Breast epithelium (tissue), 4 donors: ENCODE measurements around the gene HIPK2. TPM values are rescaled to one million over a fixed set of nuclear protein-coding genes. Genes with fewer than 3 reads are reported as not detected.
"Not testable (repeated sequence)": the region's sequence is repeated elsewhere in the genome, so short reads cannot be mapped to it uniquely, and the experiment has no call there.

Source experiments
- DNase-seq, 2 donors: peaks; one replicate each; pipeline ENCODE4 v3.0.0-alpha.2; 2019; ENCODE audit warnings: low spot score in 2 of 2
- H3K27ac ChIP-seq, 2 donors: fragments of 200-600 bp; sonication (generic) in 1 of 2; one replicate each; pipeline ENCODE4 v1.5.1; 2016 to 2019; ENCODE audit warnings: mild to moderate bottlenecking in 1 of 2
- H3K27me3 ChIP-seq, 2 donors: fragments of 200-600 bp; sonication (generic) in 1 of 2; one replicate each; pipeline versions ENCODE4 v1.5.1 to v1.6.0; 2017 to 2019; ENCODE audit warnings: control low read depth in 1 of 2, mild to moderate bottlenecking in 1 of 2
- H3K36me3 ChIP-seq: fragments of 200-600 bp; one replicate; pipeline ENCODE4 v1.5.1; 2019
- H3K4me1 ChIP-seq, 2 donors: fragments of 200-600 bp; sonication (generic); one replicate each; pipeline ENCODE4 v1.5.1; 2016 to 2019; ENCODE audit warnings: control low read depth in 1 of 2
- H3K4me3 ChIP-seq, 3 donors: fragments of 200-600 bp; sonication (generic); 1 replicate in 2 of 3; 2 replicates in 1 of 3; pipeline ENCODE4 v1.5.1; 2016 to 2019; ENCODE audit warnings: mild to moderate bottlenecking in 3 of 3, moderate library complexity in 2 of 3
- H3K9me3 ChIP-seq, 2 donors: fragments of 200-600 bp; sonication (generic) in 1 of 2; one replicate each; pipeline ENCODE4 v1.5.1; 2016 to 2019; ENCODE audit warnings: control low read depth in 1 of 2
- POLR2A ChIP-seq: fragments of 450-650 bp; IDR thresholded peaks from one replicate; pipeline ENCODE4 v1.6.1; 2016; ENCODE audit warnings: antibody characterized with exemption, mild to moderate bottlenecking, moderate library complexity
- POLR2AphosphoS5 ChIP-seq, 3 donors: sonication (generic); formaldehyde crosslinking; IDR thresholded peaks; one replicate each; pipeline ENCODE4 v1.6.1; 2017; ENCODE audit warnings: antibody characterized with exemption in 3 of 3
- intact Hi-C: fragments of 100-400 bp; cut with DNase I; formaldehyde crosslinking; loops from one replicate; pipeline ENCODE4 v1.15.1; 2023; ENCODE audit warnings: low total_unique reads
- total RNA-seq, 3 donors: library from RNA; depleted of rRNA; stranded (reverse); fragments of >200 nt; gene quantifications; one replicate each; pipeline ENCODE4 v1.1.0, GENCODE V29; 2016
- TF ChIP-seq, protein P1 (sequence below), 3 donors: fragments of 450-650 bp; IDR thresholded peaks; one replicate each; pipeline ENCODE4 v1.5.1; 2016 to 2017; ENCODE audit warnings: antibody characterized with exemption in 3 of 3, mild to moderate bottlenecking in 3 of 3, moderate library complexity in 3 of 3

HIPK2 gene
- total RNA-seq, 3 donors from 2014 or later: 26.4 to 31.8 (median 31.1) TPM

DNA sequence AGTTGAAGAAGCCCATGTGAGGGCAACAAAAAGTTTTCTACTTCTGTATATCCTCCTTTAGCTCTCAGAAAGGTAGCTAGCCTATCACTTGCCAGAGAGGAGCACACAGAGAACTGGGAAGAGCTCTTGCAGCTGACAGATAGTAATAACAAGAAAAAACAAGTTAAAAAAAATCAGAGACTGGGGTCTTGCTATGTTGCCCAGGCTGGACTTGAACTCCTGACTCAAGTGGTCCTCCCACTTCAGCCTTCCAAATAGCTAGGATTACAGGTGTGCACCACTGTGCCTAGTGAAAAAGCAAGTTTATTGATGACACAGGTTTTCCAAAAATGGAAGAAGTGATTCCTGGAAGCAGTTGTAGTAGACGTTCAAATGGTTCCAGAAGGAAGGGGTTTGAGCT, 160.7 kb downstream of the HIPK2 start:
- intact Hi-C loops: no loop called here
- Histone ChIP-seq H3K9me3 (no peaks in the 10 kb centered on the region), H3K27me3 (no peaks in the 10 kb centered on the region), H3K4me1 (no peaks in the 10 kb centered on the region), H3K27ac (no peak overlapping the region), H3K4me3 (no peak overlapping the region), H3K36me3 (peaks cover 8% of the 10 kb centered on the region)
- TF ChIP-seq, protein P1, sequence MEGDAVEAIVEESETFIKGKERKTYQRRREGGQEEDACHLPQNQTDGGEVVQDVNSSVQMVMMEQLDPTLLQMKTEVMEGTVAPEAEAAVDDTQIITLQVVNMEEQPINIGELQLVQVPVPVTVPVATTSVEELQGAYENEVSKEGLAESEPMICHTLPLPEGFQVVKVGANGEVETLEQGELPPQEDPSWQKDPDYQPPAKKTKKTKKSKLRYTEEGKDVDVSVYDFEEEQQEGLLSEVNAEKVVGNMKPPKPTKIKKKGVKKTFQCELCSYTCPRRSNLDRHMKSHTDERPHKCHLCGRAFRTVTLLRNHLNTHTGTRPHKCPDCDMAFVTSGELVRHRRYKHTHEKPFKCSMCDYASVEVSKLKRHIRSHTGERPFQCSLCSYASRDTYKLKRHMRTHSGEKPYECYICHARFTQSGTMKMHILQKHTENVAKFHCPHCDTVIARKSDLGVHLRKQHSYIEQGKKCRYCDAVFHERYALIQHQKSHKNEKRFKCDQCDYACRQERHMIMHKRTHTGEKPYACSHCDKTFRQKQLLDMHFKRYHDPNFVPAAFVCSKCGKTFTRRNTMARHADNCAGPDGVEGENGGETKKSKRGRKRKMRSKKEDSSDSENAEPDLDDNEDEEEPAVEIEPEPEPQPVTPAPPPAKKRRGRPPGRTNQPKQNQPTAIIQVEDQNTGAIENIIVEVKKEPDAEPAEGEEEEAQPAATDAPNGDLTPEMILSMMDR (IDR thresholded peaks at IDR 0.05): no peak
- no peak for DNase-seq

DNA sequence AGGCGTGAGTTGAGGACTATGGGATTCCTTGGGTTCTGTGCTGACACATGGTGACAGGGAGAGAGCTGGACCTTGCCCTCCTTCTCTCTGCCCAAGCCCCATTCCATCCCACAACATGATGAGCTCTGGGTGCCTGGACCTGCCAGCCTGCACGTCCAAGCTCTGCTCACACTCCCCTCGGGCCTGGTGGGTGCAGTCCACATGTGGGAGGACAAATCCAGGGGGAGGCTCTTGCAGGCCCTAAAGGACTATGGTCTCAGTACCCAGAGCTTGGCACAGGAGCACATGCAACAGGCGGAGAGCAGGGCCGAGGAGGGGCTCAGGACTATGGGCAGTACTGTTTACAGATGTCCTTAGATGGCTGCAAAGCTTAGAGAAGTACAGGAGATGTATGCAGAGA, 162.9 kb downstream of the HIPK2 start:
- Histone ChIP-seq H3K27ac (no peak overlapping the region), H3K27me3 (no peaks in the 10 kb centered on the region), H3K9me3 (no peaks in the 10 kb centered on the region), H3K36me3 (peaks cover 16% of the 10 kb centered on the region), H3K4me3 (no peak overlapping the region), H3K4me1 (no peaks in the 10 kb centered on the region)
- TF ChIP-seq POLR2A: no peak
- TF ChIP-seq POLR2AphosphoS5 (IDR thresholded peaks at IDR 0.05): no peak
- TF ChIP-seq, protein P1 (IDR thresholded peaks at IDR 0.05): no peak
- intact Hi-C loops: no loop called here
- DNase-seq: no peak

DNA sequence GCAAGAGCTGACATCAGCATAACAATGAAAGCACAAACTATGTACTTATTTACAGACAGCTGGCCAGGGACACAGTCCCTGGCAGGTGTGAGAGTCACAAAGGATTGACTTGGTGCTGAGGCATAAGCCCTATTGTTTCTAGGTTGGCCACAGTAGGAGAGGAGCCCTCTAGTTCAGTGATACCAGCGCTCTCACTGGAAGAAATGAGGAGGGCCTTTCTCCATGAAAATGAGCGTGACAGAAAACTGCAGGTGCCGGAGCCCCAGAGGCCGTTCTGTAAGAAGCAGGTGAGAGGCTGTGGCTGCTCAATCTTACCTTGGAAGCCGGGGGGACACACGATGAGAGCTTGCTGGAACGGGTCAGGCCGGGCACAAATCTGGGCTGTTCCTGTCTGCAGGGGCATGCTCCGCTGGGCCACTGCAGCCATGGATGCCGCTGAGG, 163.8 kb downstream of the HIPK2 start:
- peaks cover 16% of the 10 kb centered on the region for H3K36me3 ChIP-seq
- no peak overlapping the region for H3K27ac ChIP-seq
- H3K9me3 ChIP-seq: no peaks in the 10 kb centered on the region
- no peaks in the 10 kb centered on the region for H3K27me3 ChIP-seq
- no peak for DNase-seq
- no peak overlapping the region for H3K4me3 ChIP-seq
- intact Hi-C loops: no loop called here
- TF ChIP-seq, protein P1 (IDR thresholded peaks at IDR 0.05): no peak
- TF ChIP-seq POLR2A: no peak
- TF ChIP-seq POLR2AphosphoS5 (IDR thresholded peaks at IDR 0.05): no peak
- H3K4me1 ChIP-seq: no peaks in the 10 kb centered on the region

DNA sequence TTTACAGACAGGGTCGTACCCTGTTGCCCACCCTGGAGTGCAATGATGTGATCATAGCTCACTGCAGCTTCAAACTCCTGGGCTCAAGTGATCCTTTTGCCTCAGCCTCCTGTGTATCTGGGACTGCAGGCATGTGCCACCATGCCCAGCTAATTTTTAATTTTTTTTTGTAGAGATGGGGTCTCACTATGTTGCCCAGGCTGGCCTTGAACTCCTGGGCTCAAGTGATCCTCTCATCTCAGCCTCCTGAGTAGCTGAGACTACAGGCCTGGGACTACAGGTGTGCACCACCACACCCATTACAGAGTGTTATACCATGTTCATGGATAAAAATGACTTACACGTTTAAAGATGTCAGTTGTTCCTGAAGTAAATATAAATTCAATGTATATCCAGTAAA, 166.2 kb downstream of the HIPK2 start:
- peaks cover 16% of the 10 kb centered on the region for H3K36me3 ChIP-seq
- H3K9me3 ChIP-seq, H3K27ac ChIP-seq, DNase-seq, H3K27me3 ChIP-seq, intact Hi-C loops, H3K4me3 ChIP-seq, H3K4me1 ChIP-seq: not testable (repeated sequence)

DNA sequence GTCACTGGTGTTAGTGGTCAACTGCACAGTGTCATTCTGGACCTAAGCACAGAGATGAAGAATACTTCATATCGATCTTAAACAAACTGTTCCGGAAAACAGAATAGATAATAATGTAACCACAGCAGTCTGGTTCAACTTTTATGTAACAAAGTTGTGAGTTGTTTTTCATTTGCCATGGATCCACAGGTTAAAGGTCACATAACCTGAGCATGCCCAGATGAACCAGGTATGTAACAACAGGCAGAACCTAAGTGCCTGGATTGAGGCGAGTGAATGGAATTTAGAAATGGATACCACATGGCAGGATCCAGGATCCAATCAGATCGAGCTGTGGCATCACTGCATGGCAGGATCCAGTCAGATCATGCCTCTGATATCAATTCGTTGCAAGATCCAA, 167.2 kb downstream of the HIPK2 start:
- Histone ChIP-seq H3K27me3 (no peaks in the 10 kb centered on the region), H3K4me3 (no peak overlapping the region), H3K9me3 (no peaks in the 10 kb centered on the region), H3K36me3 (peaks cover 16% of the 10 kb centered on the region), H3K27ac (no peak overlapping the region), H3K4me1 (no peaks in the 10 kb centered on the region)
- intact Hi-C loops: no loop called here
- DNase-seq: no peak
- TF ChIP-seq POLR2AphosphoS5 (IDR thresholded peaks at IDR 0.05) (no peak), POLR2A (no peak)
- TF ChIP-seq, protein P1 (IDR thresholded peaks at IDR 0.05): no peak

DNA sequence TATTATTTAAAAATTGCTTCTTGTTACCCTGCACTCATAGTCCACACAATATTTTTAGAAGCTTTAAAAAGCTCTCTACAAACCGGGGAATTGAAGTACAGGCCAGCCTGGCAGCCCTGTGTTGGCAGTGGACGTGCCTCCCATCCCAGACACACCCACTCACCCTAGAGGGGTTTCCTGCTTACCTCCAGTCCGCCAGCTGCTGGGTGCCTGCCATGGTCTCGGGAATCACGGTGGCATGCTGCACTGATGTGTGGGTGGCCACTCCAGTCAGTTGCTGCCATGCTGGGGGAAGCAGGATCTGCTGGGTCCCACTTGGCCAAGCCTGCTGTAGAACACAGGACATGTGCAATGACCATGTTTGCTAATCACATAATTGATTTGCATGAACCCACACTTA, 173.9 kb downstream of the HIPK2 start:
- Histone ChIP-seq H3K4me3 (no peak overlapping the region), H3K9me3 (no peaks in the 10 kb centered on the region), H3K4me1 (no peaks in the 10 kb centered on the region), H3K27me3 (no peaks in the 10 kb centered on the region), H3K36me3 (no peaks in the 10 kb centered on the region), H3K27ac (no peak overlapping the region)
- intact Hi-C loops: no loop called here
- no peak for DNase-seq
- no peak for TF ChIP-seq POLR2A
- TF ChIP-seq, protein P1 (IDR thresholded peaks at IDR 0.05): no peak
- TF ChIP-seq POLR2AphosphoS5 (IDR thresholded peaks at IDR 0.05): no peak
